Hepatocyte (in vitro differentiated cells): ENCODE results near the gene MFGE8.

Source experiments
- EZH2 ChIP-seq: fragments of 200-600 bp; sonication (generic); IDR thresholded peaks from 2 replicates; pipeline ENCODE4 v1.6.1; 2016; ENCODE audit warnings: antibody characterized with exemption, mild to moderate bottlenecking, borderline replicate concordance
- TF ChIP-seq, protein P1 (sequence below): fragments of 200-600 bp; sonication (generic); IDR thresholded peaks from 2 replicates; pipeline ENCODE4 v1.5.1; 2016; ENCODE audit warnings: antibody characterized with exemption, mild to moderate bottlenecking; ENCODE audit not compliant: poor library complexity

DNA sequence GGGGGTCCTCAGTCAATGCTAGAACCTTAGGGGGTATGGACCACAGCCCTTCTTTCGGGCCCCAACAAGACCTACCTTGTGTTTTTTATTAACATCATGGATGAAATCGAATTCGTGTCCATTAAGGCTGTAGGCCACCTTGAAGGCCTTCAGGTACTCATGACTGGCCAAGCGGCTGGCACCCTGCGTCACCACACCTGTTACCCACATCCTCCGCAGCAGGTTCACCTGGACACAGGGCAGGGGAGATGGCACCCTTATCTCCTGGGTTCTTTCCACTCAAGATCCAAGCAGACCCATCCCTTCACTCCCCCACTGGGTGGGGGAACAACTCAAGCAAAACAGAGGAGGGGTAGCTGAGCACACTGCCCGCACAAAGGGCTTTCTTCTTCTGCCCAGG, 6.6 kb downstream of the MFGE8 start:
- TF ChIP-seq, protein P1, sequence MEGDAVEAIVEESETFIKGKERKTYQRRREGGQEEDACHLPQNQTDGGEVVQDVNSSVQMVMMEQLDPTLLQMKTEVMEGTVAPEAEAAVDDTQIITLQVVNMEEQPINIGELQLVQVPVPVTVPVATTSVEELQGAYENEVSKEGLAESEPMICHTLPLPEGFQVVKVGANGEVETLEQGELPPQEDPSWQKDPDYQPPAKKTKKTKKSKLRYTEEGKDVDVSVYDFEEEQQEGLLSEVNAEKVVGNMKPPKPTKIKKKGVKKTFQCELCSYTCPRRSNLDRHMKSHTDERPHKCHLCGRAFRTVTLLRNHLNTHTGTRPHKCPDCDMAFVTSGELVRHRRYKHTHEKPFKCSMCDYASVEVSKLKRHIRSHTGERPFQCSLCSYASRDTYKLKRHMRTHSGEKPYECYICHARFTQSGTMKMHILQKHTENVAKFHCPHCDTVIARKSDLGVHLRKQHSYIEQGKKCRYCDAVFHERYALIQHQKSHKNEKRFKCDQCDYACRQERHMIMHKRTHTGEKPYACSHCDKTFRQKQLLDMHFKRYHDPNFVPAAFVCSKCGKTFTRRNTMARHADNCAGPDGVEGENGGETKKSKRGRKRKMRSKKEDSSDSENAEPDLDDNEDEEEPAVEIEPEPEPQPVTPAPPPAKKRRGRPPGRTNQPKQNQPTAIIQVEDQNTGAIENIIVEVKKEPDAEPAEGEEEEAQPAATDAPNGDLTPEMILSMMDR: no peak
- no peak for TF ChIP-seq EZH2
